Stimulated activated CD4-positive, alpha-beta T cell treated with anti-CD3 and anti-CD28 coated beads, Interleukin-15, amount 100 ng/mL, for 1 hour (primary cell): Measurements from ENCODE around the gene PLA2R1.

Experiments
- DNase-seq, 2 donors: peaks; one replicate each; pipeline ENCODE4 v3.0.0-alpha.2; 2020; ENCODE audit warnings: low read depth in 1 of 2, low spot score in 1 of 2

Gene PLA2R1

DNA sequence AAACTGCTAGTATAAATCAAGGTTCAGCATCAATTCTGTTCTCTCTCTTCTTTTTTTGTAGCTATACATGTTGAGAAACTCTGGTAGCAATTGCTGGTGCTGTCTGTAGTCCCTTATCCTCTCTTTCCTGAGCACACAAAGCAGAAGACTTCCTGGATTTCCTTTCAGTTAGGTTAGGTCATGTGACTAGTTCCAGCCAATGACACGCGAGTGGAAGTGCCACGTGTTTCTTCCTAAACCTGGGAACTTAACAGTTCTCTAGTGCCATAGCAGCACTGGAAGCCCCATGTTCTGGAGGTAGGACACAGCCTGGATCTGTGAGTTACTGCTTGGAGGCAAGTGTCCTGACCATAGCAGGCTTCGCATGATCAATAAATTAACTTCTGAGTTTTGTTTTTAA lies 125.9 kb downstream of the PLA2R1 start:
- no peak for DNase-seq

DNA sequence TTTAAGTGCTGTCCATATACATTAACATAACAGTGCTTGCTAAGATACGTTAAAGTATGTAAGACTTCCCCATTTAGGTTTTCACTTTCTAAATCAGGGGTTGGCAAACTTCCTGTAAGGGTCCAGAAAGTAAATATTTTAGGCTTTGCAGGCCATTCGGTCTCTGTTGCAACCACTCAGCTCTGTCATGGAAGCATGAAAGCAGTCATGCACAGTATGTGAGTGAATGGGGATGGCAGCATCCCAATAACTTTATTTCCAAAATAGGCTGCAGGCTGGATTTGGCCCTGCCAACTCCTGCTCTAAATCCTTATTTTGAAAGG lies 128.7 kb downstream of the PLA2R1 start:
- no peak for DNase-seq

GRCh38 chr2:159933040-159933726 lies 129.2 kb downstream of the PLA2R1 start:
- no peak for DNase-seq

GRCh38 chr2:159926695-159927094 lies 135.7 kb downstream of the PLA2R1 start:
- DNase-seq = no peak

DNA sequence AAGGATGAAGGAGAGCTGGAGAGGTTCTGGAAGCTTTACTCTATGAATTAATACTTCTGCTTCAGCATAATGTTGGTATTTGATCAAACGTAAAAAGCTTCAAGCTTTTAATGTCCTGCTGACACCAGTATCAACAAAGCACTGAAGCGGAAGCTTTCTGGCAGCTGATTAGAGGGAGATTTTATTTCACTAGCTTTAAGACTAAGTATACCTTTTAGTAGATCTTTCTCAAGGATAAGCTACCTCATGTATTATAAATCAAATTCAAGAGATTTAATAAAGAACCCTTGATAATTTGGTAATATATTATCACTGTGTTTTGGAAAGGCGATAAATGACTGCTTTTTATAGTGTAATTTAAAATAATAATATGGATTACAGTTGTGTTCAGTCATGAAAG lies 136.4 kb downstream of the PLA2R1 start:
- no peak for DNase-seq

- no peak for DNase-seq
Measured at GRCh38 chr2:159922563-159922962, 139.9 kb downstream of the PLA2R1 start.

DNA sequence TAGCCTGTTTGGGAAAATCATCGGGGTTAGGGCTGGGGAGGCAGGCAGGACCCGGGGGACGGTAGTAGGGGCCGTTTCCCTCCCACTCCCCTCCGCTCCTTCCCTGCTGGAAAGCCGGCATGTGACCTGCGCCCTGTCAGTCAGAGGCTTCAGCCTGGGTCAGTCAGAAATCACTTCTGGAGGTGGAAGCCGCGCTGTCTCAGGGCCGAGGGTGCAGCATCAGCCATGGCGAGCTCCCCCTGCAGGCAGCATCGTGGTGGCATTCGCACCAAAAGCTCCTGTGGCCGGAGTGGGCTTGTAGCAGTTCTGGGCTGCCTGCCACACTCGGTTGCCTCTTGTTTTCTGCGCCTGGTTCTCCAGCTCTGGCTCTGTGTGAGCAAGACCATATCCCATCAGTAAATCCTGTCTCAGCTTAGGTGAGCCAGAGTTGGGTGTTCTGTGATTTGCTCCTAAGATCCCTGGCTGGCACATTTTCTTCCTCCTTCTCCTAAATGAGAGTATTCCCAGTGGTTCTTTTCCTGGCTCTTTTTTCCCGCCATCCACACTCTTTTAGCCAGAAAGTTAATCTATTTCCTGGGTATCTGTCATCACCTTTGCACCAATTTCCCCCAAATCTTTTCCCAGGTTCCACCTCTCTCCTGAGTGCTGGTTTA lies 140.5 kb downstream of the PLA2R1 start:
- DNase-seq = peak; percentile 34 to 67

DNA sequence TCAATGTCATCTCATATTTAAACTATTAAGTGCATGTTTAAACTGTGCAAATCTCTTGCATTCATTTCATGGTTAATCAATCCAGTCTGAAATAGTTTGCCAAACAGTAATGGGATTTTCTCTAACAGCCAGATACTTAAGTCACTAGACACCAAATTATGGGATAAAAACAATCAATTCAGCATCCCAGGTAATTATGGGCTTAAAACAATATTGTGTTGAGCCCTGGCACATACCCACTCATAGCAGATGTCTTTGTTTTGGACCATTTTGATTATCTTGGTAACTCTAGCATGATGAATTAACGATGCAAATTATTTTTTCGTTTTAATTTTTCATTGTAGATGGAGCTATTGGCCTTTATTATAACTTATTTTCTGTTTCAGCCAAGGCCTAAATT lies 145.9 kb downstream of the PLA2R1 start:
- DNase-seq = no peak

GRCh38 chr2:159913900-159914299 lies 148.5 kb downstream of the PLA2R1 start:
- DNase-seq = no peak

DNA sequence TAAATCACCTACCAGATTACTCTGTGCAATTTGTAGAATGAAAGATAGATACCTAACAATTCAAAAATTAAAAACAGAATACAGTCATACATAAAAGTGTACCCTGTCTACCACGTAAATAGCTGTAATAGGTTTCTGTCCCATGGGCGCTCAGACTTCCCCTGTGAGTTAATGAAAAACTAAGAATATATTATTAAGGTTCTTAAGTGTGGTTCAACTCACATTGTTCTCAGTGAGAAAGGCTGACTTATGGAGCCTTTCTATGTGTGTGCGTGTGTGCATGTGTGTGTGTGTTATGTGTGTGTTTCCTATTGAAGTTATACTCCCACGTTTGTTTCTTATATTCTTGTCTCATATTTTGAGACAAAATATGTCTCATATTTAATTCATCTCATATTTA lies 149.8 kb downstream of the PLA2R1 start:
- no peak for DNase-seq

DNA sequence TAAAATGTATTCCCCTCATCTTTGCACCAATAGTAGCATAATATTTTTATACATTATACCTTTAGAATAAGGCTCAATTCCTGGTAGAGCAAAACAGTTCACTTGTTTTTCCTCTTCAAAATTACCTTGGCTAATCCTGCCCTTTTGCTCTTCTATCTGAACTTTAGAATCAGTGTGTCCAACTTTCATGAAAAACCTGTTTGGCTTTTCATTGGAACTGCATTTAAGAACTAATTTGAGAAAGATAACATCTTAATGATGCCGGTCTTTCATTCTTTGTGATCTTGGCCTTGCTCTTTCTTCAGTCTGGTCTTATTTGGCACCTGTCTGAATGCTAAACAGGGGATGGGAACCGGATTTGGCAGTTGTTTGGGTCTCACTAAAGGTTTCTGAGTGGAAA lies 151.5 kb downstream of the PLA2R1 start:
- no peak for DNase-seq

DNA sequence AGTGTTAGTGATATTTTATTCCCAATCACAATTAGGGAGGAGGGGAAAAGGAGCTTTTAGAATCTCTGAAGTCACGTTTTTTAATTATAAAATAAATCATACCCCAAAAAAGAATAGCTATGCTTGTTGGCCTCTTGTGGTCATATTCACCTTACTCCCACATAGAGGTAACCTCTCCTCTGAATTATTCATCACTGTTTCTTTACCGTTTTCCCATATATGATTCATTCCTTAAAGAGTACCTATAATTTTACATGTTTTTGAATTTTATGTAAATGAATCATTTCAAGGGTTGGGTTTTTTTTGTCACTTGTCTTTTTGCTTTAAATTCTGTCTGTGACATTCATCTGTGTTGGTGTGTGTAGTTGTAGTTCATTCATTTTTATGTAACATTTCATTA lies 153.8 kb downstream of the PLA2R1 start:
- DNase-seq = no peak

GRCh38 chr2:159907909-159908308 lies 154.5 kb downstream of the PLA2R1 start:
- DNase-seq = no peak

GRCh38 chr2:159905926-159906714 lies 156.3 kb downstream of the PLA2R1 start:
- no peak for DNase-seq

GRCh38 chr2:159904959-159905305 lies 157.5 kb downstream of the PLA2R1 start:
- no peak for DNase-seq

DNA sequence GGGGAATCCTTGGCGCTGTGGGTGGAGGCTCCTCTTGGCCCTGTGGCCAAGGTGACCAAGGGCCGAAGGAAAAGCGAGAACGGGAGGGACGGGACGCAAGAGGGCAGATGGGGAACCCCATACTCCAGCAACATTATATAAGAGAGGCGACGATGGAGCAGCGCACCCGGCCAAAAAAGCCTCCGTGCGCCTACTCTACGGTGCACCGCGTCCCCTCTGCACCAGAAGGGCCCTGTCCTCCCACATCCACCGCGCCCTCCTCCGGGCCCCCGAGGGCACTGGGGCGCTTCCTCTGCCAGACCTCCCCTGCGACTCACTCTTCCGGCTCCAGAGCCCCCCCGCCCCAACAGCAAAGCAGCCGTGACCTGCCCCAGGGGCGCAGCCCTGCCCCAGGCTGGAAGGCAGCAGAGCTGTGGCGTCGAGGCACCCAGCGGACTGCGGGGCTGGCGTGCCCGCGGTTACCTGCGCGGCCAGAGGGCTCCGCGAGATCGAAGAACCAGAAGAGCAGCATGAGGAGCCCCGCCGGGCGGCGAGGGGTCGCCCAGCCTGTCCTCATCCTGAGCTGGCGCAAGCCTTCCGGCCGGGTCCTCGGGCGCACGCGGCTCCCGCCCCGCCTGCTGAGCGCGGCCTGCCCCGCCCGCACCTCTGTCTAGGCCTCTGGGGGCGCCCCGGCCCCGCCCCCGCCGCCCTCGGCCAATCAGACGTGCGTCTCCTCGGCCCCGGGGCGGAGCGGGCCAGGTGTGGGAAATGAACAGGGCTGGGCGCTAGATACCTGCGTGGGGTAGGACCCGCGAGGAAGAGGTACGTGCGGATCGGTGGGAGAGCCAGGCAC lies 158.1 kb downstream of the PLA2R1 start, which contains the start of gene LY75:
Gene LY75 (minus strand): TSS at position 630 of the 832 bp plus-strand sequence.
- peak; percentile 73 to 77 for DNase-seq

- DNase-seq = peak; percentile 24 to 26
Measured at GRCh38 chr2:159903443-159904126, 158.8 kb downstream of the PLA2R1 start.

DNA sequence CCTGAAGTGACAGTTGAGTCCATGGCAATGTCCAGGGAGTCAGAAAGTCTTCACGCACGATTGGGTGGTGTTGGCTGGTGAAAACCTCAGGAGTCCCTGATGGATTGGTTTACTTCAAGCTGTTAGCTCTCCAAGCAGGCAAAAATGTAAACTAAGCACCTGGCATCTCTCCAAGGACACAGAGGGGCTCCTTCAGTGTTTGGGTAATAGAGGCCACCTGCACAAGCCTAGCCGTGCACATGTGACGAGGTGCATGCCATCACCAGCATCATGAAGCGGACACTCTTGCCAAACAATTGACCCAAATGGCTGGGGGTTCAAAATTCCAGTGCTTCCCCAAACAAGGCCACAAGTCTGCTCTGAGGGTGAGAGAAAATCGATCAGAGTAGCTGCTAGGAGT lies 159.7 kb downstream of the PLA2R1 start:
- DNase-seq = no peak

- no peak for DNase-seq
Measured at GRCh38 chr2:159900343-159900742, 162.1 kb downstream of the PLA2R1 start.

GRCh38 chr2:159898441-159898840 lies 164.0 kb downstream of the PLA2R1 start:
- DNase-seq = no peak

- DNase-seq = no peak
Measured at GRCh38 chr2:159897720-159898119, 164.7 kb downstream of the PLA2R1 start.
